Fibroblast of skin of left biceps (primary cell): ENCODE measurements around the gene SEPTIN5.
"Not testable (repeated sequence)": the region's sequence is repeated elsewhere in the genome, so short reads cannot be mapped to it uniquely, and the experiment has no call there.

Experiments
- DNase-seq, 2 experiments: peaks; one replicate each; pipeline ENCODE4 v3.0.0-alpha.2; 2013; ENCODE audit warnings: low read depth in 2 of 2

Gene SEPTIN5

DNA sequence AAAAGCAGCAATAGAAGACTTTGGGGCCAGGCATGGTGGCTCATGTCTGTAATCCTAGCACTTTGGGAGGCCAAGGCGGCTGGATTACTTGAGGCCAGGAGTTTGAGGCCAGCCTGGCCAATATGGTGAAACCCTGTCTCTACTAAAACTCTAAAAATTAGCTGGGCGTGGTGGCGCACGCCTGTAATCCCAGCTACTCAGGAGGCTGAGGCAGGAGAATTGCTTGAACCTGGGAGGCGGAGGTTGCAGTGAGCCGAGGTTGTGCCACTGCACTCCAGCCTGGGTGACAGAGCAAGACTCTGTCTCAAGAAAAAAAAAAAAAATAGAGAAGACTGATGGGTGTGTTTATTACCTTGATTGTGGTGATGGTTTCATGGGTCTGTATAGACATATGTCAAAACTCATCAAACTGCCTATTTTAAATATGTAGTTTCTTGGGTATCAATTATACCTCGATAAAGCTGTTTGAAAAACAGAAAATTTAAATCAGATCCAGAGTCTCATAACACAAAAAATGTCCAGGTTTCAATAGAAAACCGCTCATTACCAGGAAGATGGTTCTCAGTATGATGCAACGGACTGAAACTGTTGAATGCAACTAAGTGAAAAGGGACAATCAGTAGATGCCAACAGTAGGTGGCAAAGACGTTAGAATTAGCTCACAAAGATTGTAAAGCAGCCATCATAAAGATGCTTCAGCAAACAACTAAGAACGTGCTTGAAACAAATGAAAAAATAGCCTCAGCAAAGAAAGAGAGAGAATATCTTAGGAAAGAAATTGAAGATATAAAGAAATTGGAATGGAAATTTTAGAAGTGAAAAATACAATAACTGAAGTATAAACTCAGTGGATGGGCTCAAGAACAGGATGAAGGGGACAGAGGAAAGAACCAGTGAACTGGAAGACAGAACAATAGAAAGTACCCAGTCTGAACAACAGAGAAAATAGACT lies 33.1 kb upstream of the SEPTIN5 start:
- DNase-seq = no peak

DNA sequence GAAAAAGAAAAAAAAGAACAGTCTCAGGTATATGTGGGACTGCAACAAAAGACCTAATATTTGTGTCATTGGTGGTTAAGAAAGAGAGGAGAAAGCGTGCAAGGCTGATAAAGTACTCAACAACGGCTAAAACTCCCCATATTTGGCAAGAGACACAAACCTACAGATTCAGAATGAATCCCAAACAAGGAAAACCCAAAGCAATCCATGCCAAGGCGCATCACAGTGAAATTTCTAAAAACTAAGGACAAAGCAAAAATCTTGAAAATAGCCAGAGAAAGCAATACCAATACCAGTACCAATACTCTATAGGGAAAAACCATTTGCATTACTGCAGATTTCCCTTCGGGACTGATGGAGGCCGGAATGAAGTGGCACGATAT lies 32.4 kb upstream of the SEPTIN5 start:
- DNase-seq = no peak

DNA sequence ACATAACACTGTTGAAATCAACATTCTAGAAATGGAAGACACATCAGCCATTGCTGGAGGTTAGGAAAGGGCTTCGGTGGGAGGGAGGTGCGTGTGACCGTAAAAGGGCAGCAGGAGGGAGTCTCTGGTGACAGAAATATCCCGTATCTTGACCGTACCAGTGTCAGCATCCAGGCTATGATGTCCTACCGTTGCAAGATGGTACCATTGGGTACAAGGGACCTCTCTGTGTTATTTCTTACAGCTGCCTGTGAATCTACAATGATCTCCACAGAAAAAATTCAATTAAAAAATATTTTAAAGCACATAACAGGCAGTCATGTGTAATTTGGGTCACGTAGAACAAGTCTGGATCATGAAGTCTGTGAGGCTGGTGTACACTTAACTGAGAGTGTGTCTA lies 27.4 kb upstream of the SEPTIN5 start:
- no peak for DNase-seq

DNA sequence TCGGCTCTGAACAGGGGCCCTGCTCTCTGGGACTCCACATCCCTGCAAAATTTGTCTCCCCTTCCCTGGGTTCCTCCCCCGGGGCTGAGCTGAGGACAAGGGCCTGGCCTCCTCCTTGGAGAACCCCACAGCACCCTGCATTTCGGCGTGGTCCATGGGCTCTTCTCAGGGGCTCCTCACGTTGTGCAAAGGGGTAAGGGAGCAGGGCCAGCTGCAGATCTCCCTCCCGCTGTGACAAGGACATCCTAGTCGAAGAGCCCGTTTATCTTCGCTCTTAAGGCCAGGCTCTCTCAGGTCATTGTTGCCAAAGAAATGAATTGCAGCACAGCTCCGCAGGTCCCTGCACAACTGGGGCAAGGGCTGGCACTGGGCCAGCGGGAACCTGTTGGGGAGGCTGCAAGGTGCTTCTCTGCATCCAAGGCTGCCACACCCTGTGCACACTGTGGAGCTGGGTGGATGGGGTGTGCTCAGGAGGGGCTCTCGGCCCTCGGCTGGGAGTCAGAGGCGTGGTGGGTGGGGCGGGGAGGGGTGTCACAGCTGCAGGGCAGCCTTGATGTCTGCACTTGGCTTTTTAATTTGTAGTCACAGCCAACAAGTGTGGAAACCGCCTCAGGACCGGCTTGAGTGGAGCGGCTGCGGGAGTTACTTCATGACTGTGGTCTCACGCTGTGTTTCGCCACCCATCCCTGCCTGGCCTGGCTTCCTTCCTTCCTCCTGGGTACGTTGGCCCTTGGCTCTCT lies 26.6 kb upstream of the SEPTIN5 start:
- no peak for DNase-seq

DNA sequence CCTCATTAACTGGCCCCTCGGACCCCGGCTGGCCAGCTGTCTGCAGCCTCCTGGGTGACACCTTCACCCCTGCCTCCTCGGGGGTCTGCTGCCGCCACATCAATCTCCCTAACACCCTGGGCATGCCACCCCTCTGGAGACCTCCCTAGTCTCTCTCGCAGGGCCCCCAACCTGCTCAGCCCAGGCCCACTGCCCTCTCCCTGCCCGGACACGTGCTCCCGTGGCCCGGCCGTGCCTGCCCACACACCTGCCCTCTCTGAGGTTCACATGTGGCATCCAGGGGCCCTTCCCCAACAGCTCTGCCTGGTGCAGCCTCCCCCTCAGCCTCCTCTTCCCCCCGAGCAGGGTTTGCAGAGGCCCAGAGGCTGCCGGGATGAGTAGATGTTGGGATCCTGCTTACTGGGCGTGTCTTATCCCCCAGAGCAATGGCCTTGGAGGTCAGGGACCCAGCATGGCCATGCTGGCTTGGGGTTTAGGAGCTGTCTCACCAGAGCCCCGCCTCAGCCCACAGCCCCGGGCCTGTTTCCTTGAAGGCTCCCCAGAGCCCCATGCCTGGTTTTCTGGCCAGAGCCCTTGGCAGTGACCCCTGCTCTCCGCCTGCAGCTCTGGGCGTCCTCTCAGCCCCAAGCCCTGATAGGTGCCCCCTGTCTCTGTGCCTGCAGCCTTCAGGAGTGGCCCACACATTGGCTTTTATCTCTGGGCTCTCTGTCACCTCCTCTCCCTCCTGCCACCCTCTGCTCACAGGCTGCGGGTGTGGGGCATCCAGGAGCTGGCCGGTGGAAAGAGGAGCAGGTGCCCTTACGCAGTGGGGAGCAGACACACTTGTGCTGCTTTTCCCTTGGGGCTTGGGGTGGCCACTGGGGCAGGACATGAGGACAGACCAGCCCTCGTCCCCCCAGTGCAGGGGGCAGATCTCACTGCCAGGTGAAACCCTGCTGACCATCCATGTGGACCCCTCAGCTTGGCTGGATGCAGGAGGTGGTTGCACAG lies 25.7 kb upstream of the SEPTIN5 start:
- no peak for DNase-seq

DNA sequence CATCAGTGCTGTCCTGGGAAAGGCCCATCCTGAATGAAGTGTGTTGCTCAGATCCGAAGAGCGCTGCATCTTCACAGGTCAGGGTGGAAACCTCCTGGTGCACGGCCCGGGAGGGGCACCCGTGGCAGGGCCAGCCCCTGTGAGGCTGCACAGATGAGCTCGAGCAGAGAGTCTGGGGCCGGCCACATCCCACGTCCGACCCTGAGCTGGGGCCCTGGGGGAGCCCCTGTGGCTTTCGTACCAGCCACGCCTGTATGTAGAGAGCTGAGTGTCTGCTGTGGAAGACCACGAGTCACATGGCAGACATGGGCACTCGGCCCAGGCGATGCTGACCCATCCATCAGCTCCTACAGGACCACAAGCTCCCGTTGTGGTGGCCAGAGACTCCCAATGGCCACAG lies 24.9 kb upstream of the SEPTIN5 start:
- DNase-seq = no peak

DNA sequence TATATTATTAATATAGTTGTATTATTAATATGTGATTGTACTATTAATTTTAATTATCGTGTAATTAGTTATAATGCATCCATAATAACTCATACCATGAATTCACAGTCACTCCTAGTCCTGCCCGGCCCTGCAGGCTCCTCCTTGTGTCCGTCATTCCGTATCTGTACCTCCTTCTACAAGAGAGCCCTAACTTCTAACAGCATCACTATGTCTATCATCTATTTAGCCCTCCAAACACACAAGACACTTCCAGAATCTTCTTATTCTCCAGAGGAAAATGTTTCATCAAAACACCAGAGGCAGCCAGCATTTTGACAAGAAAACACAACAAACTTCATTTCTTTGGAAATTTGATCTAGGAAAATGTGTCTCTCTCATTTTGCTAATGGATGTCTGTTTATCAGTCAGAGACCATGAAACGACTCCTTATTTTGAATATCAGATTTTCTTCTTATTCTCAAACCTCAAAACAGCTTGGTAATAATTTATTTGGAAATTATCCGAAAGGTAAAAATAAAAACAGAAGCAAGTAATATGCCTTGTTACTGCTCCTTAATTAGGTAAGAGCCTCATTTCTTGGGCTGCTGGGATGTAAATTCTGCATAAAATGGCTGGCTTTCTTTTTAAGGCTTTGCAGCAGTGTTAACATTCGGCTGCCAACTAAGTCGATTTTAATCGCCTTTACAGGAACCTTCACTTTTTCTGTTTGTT lies 23.1 kb upstream of the SEPTIN5 start:
- no peak for DNase-seq

DNA sequence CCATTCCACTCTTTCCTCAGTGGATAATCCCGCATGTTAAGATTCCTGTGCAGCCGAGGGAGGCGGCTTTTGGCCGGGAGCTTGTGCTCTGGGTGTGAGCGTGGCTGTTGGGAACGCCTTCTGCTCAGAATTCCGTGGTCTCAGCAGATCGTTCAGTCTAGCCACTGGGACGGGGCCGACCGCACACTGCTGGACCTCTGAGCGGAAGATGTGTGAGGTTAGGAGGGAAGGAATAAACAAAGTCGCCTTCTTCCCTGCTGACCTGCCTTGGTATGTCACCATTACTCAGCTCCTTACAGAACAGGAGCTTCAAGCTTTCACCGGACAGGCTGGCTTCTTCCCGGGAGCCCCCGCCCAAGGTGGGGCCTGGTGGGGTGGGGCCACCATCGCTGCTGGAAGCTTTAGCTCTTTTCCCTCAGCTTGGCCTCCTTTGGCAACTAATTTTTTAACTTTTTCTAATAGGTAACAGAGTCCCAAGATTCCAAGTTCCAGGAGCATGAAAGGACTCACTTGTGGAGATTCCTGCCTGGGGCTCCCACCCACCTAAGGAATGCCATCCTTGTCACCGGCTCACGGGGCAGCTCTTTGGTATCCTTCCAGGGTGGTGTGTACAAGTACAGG lies 22.5 kb upstream of the SEPTIN5 start:
- no peak for DNase-seq

DNA sequence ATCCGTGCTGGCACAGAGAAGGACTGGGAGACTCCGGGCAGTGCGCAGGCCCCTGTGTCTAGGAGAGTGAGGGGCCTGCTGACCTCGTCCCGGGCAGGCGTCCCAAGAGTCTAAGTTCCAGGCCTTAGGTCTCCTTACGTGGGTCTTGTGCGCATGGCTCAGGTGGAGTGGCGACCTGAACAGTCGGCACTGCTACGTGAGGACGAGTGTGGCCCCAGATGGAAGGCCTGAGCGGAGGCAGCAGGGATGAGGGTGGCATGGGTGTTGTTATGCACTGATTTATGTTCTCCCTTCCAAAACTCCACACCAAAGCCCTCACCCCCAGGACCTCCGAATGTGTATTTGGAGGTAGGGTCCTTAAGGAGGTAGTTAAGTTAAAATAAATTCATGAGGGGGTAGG lies 20.7 kb upstream of the SEPTIN5 start:
- DNase-seq = no peak

DNA sequence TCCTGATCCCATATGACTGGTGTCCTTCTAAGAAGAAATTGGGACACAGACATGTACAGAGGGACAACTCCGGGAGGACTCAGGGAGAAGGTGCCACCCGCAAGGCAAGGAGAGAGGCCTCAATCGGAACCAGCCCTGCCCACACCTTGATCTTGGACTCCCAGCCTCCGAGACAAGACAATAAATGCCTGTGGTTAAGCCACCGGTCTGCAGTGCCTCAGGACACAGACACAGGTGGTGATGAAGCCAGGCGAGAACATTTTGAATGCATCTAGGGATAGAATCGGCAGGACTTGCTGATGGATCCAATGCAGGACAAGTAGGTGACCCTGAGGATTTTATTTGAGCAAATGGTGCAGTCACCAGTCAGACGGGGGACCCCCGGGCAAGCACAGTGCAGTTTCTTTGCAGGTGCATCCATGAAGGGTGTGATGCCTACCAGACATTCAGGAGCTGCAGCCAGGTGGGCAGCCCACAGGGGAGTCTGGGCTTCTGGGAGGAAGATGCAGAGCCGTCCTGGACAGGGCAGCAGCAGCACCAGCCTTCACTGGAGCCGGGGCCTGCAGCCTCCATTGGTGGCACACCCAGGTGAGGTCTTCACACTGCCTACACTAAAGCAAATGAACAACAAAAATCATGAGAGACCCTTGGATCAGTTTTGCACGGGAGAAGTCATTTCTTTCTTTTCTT lies 20.2 kb upstream of the SEPTIN5 start:
- no peak for DNase-seq

DNA sequence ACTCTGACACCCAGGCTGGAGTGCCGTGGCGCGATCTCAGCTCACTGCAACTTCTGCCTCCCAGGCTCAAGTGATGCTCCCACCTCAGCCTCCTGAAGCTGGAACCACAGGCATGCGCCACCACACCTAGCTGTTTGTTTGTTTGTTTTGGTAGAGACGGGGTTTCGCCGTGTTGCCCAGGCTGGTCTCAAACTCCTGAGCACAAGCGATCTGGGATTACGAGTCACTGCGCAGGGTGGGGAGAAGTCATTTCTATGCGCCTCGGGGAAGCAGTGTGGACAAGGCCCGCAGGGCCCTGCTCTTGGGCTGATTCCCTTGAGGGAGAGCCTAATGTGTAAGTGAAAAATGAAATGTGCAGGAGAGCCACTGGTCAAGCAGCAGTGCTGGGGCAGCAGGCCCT lies 19.6 kb upstream of the SEPTIN5 start:
- no peak for DNase-seq

DNA sequence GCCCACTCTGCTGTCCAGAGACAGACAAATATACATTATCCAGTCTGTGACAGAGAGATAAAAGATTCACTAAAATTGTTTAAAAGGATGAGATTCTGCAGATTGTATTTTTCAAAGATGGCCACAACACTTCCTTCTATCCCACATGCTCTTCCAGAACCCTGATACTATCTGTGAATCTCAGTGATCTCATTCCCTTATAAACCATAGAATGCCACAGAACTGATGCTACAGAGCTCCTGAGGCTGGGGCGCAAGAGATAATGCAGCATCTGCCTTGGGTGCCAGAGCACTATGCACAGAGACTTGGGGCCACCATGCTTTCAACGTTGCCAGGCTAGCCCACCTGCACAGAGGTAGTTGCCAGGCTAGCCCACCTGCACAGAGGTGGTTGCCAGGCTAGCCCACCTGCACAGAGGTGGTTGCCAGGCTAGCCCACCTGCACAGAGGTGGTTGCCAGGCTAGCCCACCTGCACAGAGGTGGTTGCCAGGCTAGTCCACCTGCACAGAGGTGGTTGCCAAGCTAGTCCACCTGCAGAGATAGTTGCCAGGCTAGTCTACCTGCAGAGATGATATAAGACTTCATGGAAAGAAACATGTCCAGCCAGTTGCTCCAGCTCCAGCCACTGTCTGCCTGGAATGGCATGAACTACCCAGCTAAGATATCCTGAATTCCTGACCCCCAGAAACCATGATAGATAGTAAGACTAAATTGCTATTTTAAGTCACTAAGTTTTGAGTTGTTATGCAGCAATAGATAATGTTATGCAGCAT lies 17.6 kb upstream of the SEPTIN5 start:
- no peak for DNase-seq

DNA sequence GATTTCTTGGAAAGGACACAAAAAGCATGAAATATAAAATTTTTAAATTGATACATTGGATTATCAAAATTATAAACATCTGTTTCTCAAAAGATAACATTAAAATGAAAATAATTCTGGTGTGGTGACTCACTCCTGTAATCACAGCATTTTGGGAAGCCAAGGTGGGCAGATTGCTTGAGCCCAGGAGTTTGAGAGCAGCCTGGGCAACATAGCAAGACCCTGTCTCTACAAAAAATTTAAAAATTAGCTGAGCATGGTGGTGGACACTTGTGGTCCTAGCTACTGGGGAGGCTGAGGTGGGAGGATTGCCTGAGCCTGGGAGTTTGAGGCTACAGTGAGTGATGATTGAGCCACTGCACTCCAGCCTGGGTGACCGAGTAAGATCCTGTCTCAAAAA lies 16.4 kb upstream of the SEPTIN5 start:
- not testable (repeated sequence) for DNase-seq

DNA sequence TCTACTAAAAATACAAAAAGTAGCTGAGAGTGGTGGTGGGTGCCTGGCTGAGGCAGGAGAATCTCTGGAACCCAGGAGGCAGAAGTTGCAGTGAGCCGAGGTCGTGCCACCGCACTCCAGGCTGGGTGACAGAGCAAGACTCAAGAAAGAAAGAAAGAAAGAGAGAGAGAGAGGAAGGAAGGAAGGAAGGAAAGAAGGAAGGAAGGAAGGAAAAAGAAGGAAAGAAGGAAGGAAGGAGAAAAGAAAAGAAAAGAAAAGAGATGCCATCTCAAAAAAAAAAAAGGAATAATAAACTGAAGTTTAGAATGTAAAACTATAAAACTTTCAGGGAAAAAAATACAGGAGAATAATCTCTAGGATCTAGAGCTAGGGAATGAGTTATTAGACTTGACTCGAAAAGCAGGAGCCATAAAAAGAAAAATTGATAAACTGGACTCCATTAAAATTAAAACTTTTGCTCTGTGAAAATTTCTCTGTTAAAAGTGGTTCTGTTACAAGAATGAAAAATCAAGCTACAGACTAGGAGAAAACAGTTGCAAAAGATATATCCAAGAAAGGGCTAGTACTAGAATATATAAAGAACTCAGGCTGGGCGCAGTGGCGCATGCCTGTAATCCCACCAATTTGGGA lies 13.4 kb upstream of the SEPTIN5 start:
- DNase-seq = no peak

DNA sequence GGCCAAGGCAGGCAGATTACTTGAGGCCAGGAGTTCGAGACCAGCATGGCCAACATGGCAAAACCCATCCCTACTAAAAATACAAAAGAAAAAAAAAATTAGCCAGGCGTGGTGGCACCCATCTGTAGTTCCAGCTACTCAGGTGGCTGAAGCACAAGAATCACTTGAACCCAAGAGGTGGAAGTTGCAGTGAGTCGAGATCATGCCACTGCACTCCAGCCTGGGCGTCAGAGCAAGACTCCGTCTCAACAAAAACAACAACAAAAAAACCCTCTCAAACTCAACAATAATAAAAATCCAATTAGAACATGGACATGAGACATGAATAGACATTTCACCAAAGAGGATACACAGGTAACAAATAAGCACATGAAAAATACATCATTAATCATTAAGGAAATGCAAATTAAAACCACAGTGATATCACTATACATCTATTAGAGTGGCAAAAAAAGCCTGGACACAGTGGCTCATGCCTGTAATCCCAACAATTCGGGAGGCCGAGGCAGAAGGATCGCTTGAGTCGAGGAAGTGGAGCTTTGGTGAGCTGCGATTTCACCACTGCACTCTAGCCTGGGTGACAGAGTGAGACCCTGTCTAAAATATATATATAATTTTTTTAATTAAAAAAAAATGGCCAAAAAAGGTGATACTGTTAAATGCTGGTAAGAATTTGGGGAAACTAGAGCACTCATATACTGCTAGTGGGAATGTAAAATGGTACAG lies 12.7 kb upstream of the SEPTIN5 start:
- DNase-seq = no peak

DNA sequence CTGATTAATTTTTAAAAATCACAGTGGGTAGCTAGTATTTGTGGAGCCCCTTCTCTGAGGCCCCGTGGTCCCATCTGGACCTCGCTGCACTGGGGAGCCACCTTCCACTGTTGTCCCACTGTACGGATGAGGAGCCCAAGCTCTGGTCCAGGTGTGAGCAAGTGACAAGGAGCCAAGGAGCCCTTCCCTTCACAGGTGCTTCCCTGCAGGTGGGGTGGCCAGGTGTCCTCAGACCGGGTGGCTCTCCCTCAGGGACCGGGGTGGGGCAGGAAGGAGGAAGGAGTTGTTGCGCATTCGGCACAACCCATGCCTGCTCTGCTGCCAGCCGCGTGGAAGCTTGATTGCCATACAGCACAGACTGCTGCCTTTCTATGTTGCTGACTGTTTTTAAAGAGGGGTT lies 10.4 kb upstream of the SEPTIN5 start:
- no peak for DNase-seq

DNA sequence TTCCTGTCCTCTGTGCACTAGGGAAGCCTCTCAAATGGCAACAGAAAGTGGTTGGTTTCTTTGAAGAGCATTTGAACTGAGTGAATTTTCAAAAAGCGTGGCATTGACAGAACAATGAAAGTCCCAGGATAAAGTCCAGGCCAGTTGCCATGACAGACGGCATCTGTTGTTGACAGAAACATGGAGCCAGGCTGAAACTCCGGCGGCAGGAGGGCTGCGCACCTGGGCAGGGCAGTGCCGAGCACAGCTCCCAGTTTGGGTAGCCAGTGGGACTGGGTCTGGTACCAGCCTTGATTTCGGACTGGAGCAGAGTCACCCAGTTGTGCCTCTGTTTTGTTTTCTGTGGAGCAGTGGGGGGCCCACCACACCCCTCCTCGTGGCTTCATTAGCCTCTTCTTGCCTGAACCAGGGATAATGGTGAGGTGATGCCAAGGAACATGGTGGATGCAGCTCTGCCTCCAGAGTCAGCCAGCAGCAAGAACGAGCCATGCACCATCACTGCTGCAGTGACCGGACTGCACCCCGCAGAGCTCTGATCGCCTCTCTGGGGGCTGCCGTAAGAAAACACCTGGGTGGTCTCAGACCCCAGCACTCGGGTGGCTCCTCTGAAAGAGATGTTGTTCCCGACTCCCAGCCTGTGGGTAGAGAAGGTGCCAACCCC lies 9.8 kb upstream of the SEPTIN5 start:
- DNase-seq = no peak
